Neural cell (in vitro differentiated cells): ENCODE data around the gene NRP1. TPM values are rescaled to one million over a fixed set of nuclear protein-coding genes. Genes with fewer than 3 reads are reported as not detected.

Source experiments
- H2AFZ ChIP-seq: fragments of 200-600, 300-800 bp; sonication (generic), shearing (Covaris generic); 2 replicates; pipeline ENCODE4 v1.6.0; 2014; ENCODE audit warnings: low read depth, mild to moderate bottlenecking, antibody characterized with exemption, low read length, moderate library complexity
- H3F3A ChIP-seq: fragments of 200-600 bp; shearing (Covaris generic); 2 replicates; pipeline ENCODE4 v1.6.1; 2016; ENCODE audit warnings: mild to moderate bottlenecking, moderate library complexity, mixed read lengths, antibody characterized with exemption, low read length; ENCODE audit not compliant: insufficient read depth, poor library complexity, severe bottlenecking
- H3K27ac ChIP-seq: fragments of 200-600, 300-800 bp; sonication (generic), shearing (Covaris generic); 2 replicates; pipeline ENCODE4 v1.5.1; 2014; ENCODE audit warnings: mild to moderate bottlenecking, low read length, moderate library complexity
- H3K27me3 ChIP-seq: fragments of 300-800, 200-600 bp; sonication (generic), shearing (Covaris generic); 2 replicates; pipeline ENCODE4 v1.6.0; 2014; ENCODE audit warnings: mild to moderate bottlenecking, low read depth, low read length, moderate library complexity; ENCODE audit not compliant: insufficient read depth
- H3K36me3 ChIP-seq: fragments of 300-800, 200-600 bp; sonication (generic), shearing (Covaris generic); 2 replicates; pipeline ENCODE4 v1.5.1; 2014; ENCODE audit warnings: mild to moderate bottlenecking, antibody characterized with exemption, low read length, moderate library complexity; ENCODE audit not compliant: insufficient read depth
- H3K4me2 ChIP-seq: fragments of 300-800, 200-600 bp; sonication (generic), shearing (Covaris generic); 2 replicates; pipeline ENCODE4 v1.6.0; 2014; ENCODE audit warnings: mild to moderate bottlenecking, low read length
- H3K4me3 ChIP-seq: fragments of 300-800, 200-600 bp; sonication (generic), shearing (Covaris generic); 2 replicates; pipeline ENCODE4 v1.5.1; 2014; ENCODE audit warnings: mild to moderate bottlenecking, low read length, moderate library complexity
- H3K79me2 ChIP-seq: fragments of 200-600 bp; shearing (Covaris generic); replicated peaks from 2 replicates; pipeline ENCODE4 v1.6.0; 2014; ENCODE audit warnings: mild to moderate bottlenecking, low read length, moderate library complexity; ENCODE audit not compliant: insufficient read depth
- H3K9ac ChIP-seq: fragments of 300-800, 200-600 bp; sonication (generic), shearing (Covaris generic); 2 replicates; pipeline ENCODE4 v1.6.1; 2016; ENCODE audit warnings: mild to moderate bottlenecking, low read length, mixed read lengths
- H3K9me2 ChIP-seq: fragments of 200-600 bp; shearing (Covaris generic); 2 replicates; pipeline ENCODE4 v1.6.1; 2016; ENCODE audit warnings: mild to moderate bottlenecking, low read length, mixed read lengths; ENCODE audit not compliant: insufficient read depth
- H3K9me3 ChIP-seq: fragments of 200-600, 300-800 bp; sonication (generic), shearing (Covaris generic); 2 replicates; pipeline ENCODE4 v1.6.1; 2016; ENCODE audit warnings: mild to moderate bottlenecking, mixed run types, low read length, moderate library complexity, mixed read lengths
- H4K20me1 ChIP-seq: fragments of 200-600 bp; shearing (Covaris generic); 2 replicates; pipeline ENCODE4 v1.6.1; 2016; ENCODE audit warnings: mild to moderate bottlenecking, mixed run types; ENCODE audit not compliant: insufficient read depth
- CTCF ChIP-seq: fragments of 450-650 bp; IDR thresholded peaks from 2 replicates; pipeline ENCODE4 v1.5.1; 2014; ENCODE audit warnings: antibody characterized with exemption, mild to moderate bottlenecking, moderate library complexity; ENCODE audit not compliant: poor library complexity, severe bottlenecking
- EP300 ChIP-seq: fragments of 450-650 bp; conservative IDR thresholded peaks from 2 replicates; pipeline ENCODE4 v1.6.1; 2014; ENCODE audit warnings: antibody characterized with exemption, mild to moderate bottlenecking, moderate library complexity; ENCODE audit not compliant: poor library complexity, severe bottlenecking
- EZH2 ChIP-seq: fragments of 200-600, 300-800 bp; shearing (Covaris generic), sonication (generic); IDR thresholded peaks from 2 replicates; pipeline ENCODE4 v1.6.1; 2014; ENCODE audit warnings: antibody characterized with exemption, low read length, borderline replicate concordance, mild to moderate bottlenecking; ENCODE audit not compliant: insufficient read depth, poor library complexity, severe bottlenecking
- MXI1 ChIP-seq: fragments of 450-650 bp; conservative IDR thresholded peaks from 2 replicates; pipeline ENCODE4 v1.6.1; 2014; ENCODE audit warnings: antibody characterized with exemption, mild to moderate bottlenecking; ENCODE audit not compliant: poor library complexity, severe bottlenecking
- POLR2AphosphoS5 ChIP-seq: IDR thresholded peaks from 2 replicates; pipeline ENCODE4 v1.6.1; 2012
- RAD21 ChIP-seq: fragments of 450-650 bp; conservative IDR thresholded peaks from 2 replicates; pipeline ENCODE4 v1.6.1; 2014; ENCODE audit warnings: antibody characterized with exemption, mild to moderate bottlenecking, moderate library complexity
- REST ChIP-seq: IDR thresholded peaks from 2 replicates; pipeline ENCODE4 v1.6.1; 2012; ENCODE audit warnings: borderline replicate concordance
- SMC3 ChIP-seq: fragments of 450-650 bp; conservative IDR thresholded peaks from 2 replicates; pipeline ENCODE4 v1.6.1; 2014; ENCODE audit warnings: antibody characterized with exemption, mild to moderate bottlenecking, moderate library complexity; ENCODE audit not compliant: poor library complexity
- TAF1 ChIP-seq: IDR thresholded peaks from 2 replicates; pipeline ENCODE4 v1.6.1; 2012; ENCODE audit warnings: low read depth
- polyA plus RNA-seq: library from polyadenylated mRNA; depleted of rRNA; stranded (reverse); fragments of >200 nt; gene quantifications from 2 replicates; pipeline ENCODE4 v1.2.3, GENCODE V29; 2014

Gene NRP1
- polyA plus RNA-seq, 1 donor from 2014 or later = 23.2 TPM

GRCh38 chr10:33247221-33247922 lies 87.1 kb downstream of the NRP1 start:
- no peak for TF ChIP-seq POLR2AphosphoS5
- no peak for TF ChIP-seq RAD21
- TF ChIP-seq EZH2 = no peak
- TF ChIP-seq TAF1 = no peak
- no peak for TF ChIP-seq EP300
- no peak for TF ChIP-seq MXI1
- TF ChIP-seq SMC3 = no peak
- no peak for TF ChIP-seq REST
- TF ChIP-seq CTCF = no peak
- no peaks in the 10 kb centered on the region for H3F3A ChIP-seq
- H3K9me2 ChIP-seq = no peaks in the 10 kb centered on the region
- no peak overlapping the region for H3K4me3 ChIP-seq
- no peaks in the 10 kb centered on the region for H3K9me3 ChIP-seq
- no peak overlapping the region for H3K4me2 ChIP-seq
- H3K27me3 ChIP-seq = no peaks in the 10 kb centered on the region
- no peaks in the 10 kb centered on the region for H4K20me1 ChIP-seq
- H2AFZ ChIP-seq = no peak overlapping the region
- no peaks in the 10 kb centered on the region for H3K79me2 ChIP-seq
- H3K27ac ChIP-seq = no peak overlapping the region
- no peaks in the 10 kb centered on the region for H3K36me3 ChIP-seq
- H3K9ac ChIP-seq = no peak overlapping the region

GRCh38 chr10:33245343-33245742 lies 89.1 kb downstream of the NRP1 start:
- no peaks in the 10 kb centered on the region for H3K9me2 ChIP-seq

More at GRCh38 chr10:33245343-33245742, 89.1 kb downstream of the NRP1 start:
- H3K9ac ChIP-seq = no peak overlapping the region
- H3F3A ChIP-seq = no peaks in the 10 kb centered on the region
- TF ChIP-seq REST (no peak), EZH2 (no peak), RAD21 (no peak), MXI1 (no peak), TAF1 (no peak), EP300 (no peak)
- no peak overlapping the region for H2AFZ ChIP-seq
- no peak overlapping the region for H3K4me3 ChIP-seq
- no peaks in the 10 kb centered on the region for H3K9me3 ChIP-seq
- no peaks in the 10 kb centered on the region for H3K27me3 ChIP-seq
- no peak overlapping the region for H3K4me2 ChIP-seq
- H3K36me3 ChIP-seq = no peaks in the 10 kb centered on the region
- no peaks in the 10 kb centered on the region for H4K20me1 ChIP-seq
- no peaks in the 10 kb centered on the region for H3K79me2 ChIP-seq
- H3K27ac ChIP-seq = no peak overlapping the region
